ENCODE results near the gene INSC. TPM values are rescaled to one million over a fixed set of nuclear protein-coding genes. Genes with fewer than 3 reads are reported as not detected.

INSC gene
- total and polyA plus RNA-seq, 4 experiments from 2014 or later: 0.35 TPM; not detected in 3

DNA sequence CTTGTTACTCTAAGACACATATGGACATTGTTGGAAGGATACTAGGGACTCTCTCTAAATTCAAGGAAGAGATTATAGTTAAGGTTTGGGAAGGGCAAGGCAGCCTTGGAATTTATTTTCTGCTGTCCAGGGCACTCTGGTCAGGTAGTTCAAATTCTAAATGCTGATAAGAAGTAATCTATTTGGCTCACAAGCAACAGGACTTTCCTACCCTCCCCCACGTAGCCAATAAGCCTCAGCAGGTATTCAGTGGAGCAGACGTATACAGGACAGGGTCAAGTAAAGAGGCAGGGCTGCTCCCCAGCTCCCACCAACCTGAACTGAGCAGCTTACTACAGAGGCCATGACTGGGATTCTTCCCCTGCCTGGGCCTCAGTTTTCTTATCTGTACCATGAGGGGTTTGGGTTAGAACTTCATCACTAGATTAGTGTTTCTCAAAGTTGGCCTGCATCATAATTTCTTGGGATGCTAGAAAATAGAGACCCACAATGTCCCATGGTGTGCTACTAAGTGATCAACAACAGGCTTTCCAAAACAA is 6.1 kb upstream of the INSC start:
- CTCF ChIA-PET (ENCODE audit: partially characterized antibody): no interaction called here
- no peaks in the 10 kb centered on the region for H3K4me1 ChIP-seq (ENCODE audit: insufficient read depth, low read length)
- intact Hi-C loops (cut with micrococcal nuclease): loop anchor here (10.0 kb wide), 1 partner anchor 1496 kb away; no protein-coding TSS in a partner anchor

DNA sequence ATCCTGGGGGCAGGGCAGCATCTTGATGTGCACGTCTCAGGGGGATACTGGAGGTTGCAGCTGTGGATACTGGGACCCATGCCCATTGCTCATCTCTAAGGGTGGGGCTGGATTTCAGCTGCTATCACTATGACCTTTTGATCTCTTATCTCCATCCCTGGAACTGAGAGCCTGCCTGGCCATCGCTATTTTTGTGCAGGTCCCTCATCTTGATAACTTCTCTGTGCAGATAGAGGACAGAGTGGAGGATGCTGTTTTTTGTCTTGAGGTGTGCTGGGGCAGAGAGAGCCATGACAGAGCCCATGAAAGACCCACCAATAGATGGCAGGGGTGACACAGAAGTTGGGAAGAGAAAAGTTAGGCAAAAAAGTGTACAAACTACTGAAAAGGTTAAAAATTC is 5.1 kb upstream of the INSC start:
- H3K36me3 Mint-ChIP-seq: no peaks in the 10 kb centered on the region
- no peak overlapping the region for H3K4me3 Mint-ChIP-seq
- intact Hi-C loops (cut with micrococcal nuclease): loop anchor here (10.0 kb wide), 1 partner anchor 1495 kb away; no protein-coding TSS in a partner anchor
- H3K4me3 ChIP-seq (ENCODE audit: low read length in 2 of 2): no peak overlapping the region
- no peaks in the 10 kb centered on the region for H3K36me3 ChIP-seq (ENCODE audit: insufficient read depth, low read length)
- H3K27me3 ChIP-seq (ENCODE audit: insufficient read depth, low read length): no peaks in the 10 kb centered on the region
- peaks cover 0 to 10% (median 6%) of the 10 kb centered on the region in 4 donors for H3K4me1 Mint-ChIP-seq
- no peaks in the 10 kb centered on the region for H3K9me3 ChIP-seq (ENCODE audit: control insufficient read depth in 1 of 2, low read length in 2 of 2)
- H3K27ac ChIP-seq (ENCODE audit: low read depth, low read length): no peak overlapping the region
- ChIA-PET POLR2A (ENCODE audit: partially characterized antibody) (no interaction called here), CTCF (ENCODE audit: partially characterized antibody) (interaction anchor here (1.0 to 3.7 kb wide), 2 partner anchors 8 to 10 kb away, joined by 4 to 20 read pairs; no protein-coding TSS in a partner anchor)
- no peak overlapping the region for H3K27ac Mint-ChIP-seq
- H3K9me3 Mint-ChIP-seq: peaks cover 0 to 3% (median 0%) of the 10 kb centered on the region in 8 donors
- no peaks in the 10 kb centered on the region for H3K4me1 ChIP-seq (ENCODE audit: insufficient read depth, low read length)
- DNase-seq: no peak
- H3K27me3 Mint-ChIP-seq: peaks cover 5 to 8% of the 10 kb centered on the region in 2 donors

More for the DNA sequence above, 6.1 kb upstream of the INSC start:
- DNase-seq: no peak
- H3K27ac ChIP-seq (ENCODE audit: low read depth, low read length): no peak overlapping the region
- H3K9me3 Mint-ChIP-seq: peaks cover 0 to 6% (median under 1%) of the 10 kb centered on the region in 8 donors
- POLR2A ChIA-PET (ENCODE audit: partially characterized antibody): no interaction called here
- H3K4me1 Mint-ChIP-seq: peaks cover 0 to 6% (median 3%) of the 10 kb centered on the region in 4 donors
- H3K4me3 Mint-ChIP-seq: no peak overlapping the region
- no peaks in the 10 kb centered on the region for H3K36me3 ChIP-seq (ENCODE audit: insufficient read depth, low read length)
- H3K9me3 ChIP-seq (ENCODE audit: control insufficient read depth in 1 of 2, low read length in 2 of 2): no peaks in the 10 kb centered on the region
- no peaks in the 10 kb centered on the region for H3K36me3 Mint-ChIP-seq
- no peaks in the 10 kb centered on the region for H3K27me3 ChIP-seq (ENCODE audit: insufficient read depth, low read length)
- H3K4me3 ChIP-seq (ENCODE audit: low read length in 2 of 2): no peak overlapping the region
- peaks cover under 1 to 6% of the 10 kb centered on the region in 2 donors for H3K27me3 Mint-ChIP-seq
- H3K27ac Mint-ChIP-seq: no peak overlapping the region

- Mint-ChIP-seq H3K36me3 (no peaks in the 10 kb centered on the region), H3K4me3 (no peak overlapping the region), H3K27ac (no peak overlapping the region), H3K4me1 (peaks cover 4 to 14% (median 7%) of the 10 kb centered on the region in 4 donors), H3K9me3 (no peaks in the 10 kb centered on the region), H3K27me3 (peaks cover 13 to 18% of the 10 kb centered on the region in 2 donors)
- H3K4me1 ChIP-seq (ENCODE audit: insufficient read depth, low read length): no peaks in the 10 kb centered on the region
- intact Hi-C loops (cut with micrococcal nuclease): no loop called here
- H3K27me3 ChIP-seq (ENCODE audit: insufficient read depth, low read length): peaks cover 5% of the 10 kb centered on the region
- ChIA-PET CTCF (ENCODE audit: partially characterized antibody) (interaction anchor here (0.8 to 3.7 kb wide), 3 partner anchors 9 to 17 kb away, joined by 3 to 20 read pairs (median 5); no protein-coding TSS in a partner anchor), POLR2A (ENCODE audit: partially characterized antibody) (no interaction called here)
- H3K4me3 ChIP-seq (ENCODE audit: low read length in 2 of 2): no peak overlapping the region
- H3K27ac ChIP-seq (ENCODE audit: low read depth, low read length): no peak overlapping the region
- no peaks in the 10 kb centered on the region for H3K36me3 ChIP-seq (ENCODE audit: insufficient read depth, low read length)
- DNase-seq: no peak
- no peaks in the 10 kb centered on the region for H3K9me3 ChIP-seq (ENCODE audit: control insufficient read depth in 1 of 2, low read length in 2 of 2)
These were observed 3.5 kb upstream of the INSC start for GRCh38 chr11:15111215-15111614.

GRCh38 chr11:15112131-15112541 is 2.6 kb upstream of the INSC start:
- Mint-ChIP-seq H3K4me3 (no peak overlapping the region), H3K9me3 (no peaks in the 10 kb centered on the region), H3K4me1 (peaks cover 4 to 14% (median 7%) of the 10 kb centered on the region in 4 donors), H3K36me3 (no peaks in the 10 kb centered on the region), H3K27ac (no peak overlapping the region), H3K27me3 (peaks cover 17 to 24% of the 10 kb centered on the region in 2 donors)
- Histone ChIP-seq H3K36me3 (ENCODE audit: insufficient read depth, low read length) (no peaks in the 10 kb centered on the region), H3K9me3 (ENCODE audit: control insufficient read depth in 1 of 2, low read length in 2 of 2) (no peaks in the 10 kb centered on the region), H3K27ac (ENCODE audit: low read depth, low read length) (no peak overlapping the region), H3K4me3 (ENCODE audit: low read length in 2 of 2) (no peak overlapping the region), H3K27me3 (ENCODE audit: insufficient read depth, low read length) (peaks cover 6% of the 10 kb centered on the region), H3K4me1 (ENCODE audit: insufficient read depth, low read length) (no peaks in the 10 kb centered on the region)
- ChIA-PET POLR2A (ENCODE audit: partially characterized antibody) (no interaction called here), CTCF (ENCODE audit: partially characterized antibody) (interaction anchor here (1.4 to 3.7 kb wide), 2 partner anchors 9 to 13 kb away, joined by 5 to 20 read pairs; no protein-coding TSS in a partner anchor)
- intact Hi-C loops (cut with micrococcal nuclease): no loop called here
- DNase-seq: no peak

- Mint-ChIP-seq H3K9me3 (no peaks in the 10 kb centered on the region), H3K4me1 (peaks cover 4 to 14% (median 7%) of the 10 kb centered on the region in 4 donors), H3K27me3 (peaks cover 17 to 31% of the 10 kb centered on the region in 2 donors), H3K27ac (no peak overlapping the region), H3K36me3 (no peaks in the 10 kb centered on the region), H3K4me3 (peak overlapping the region in 2 of 8 donors; percentile 1 to 6)
- CTCF ChIA-PET (ENCODE audit: partially characterized antibody): interaction anchor here (0.6 to 1.3 kb wide), 3 partner anchors 8 to 385 kb away, joined by 3 to 4 read pairs (median 3); no protein-coding TSS in a partner anchor
- Histone ChIP-seq H3K27me3 (ENCODE audit: insufficient read depth, low read length) (peaks cover 6% of the 10 kb centered on the region), H3K36me3 (ENCODE audit: insufficient read depth, low read length) (no peaks in the 10 kb centered on the region), H3K4me1 (ENCODE audit: insufficient read depth, low read length) (no peaks in the 10 kb centered on the region), H3K4me3 (ENCODE audit: low read length in 2 of 2) (no peak overlapping the region), H3K9me3 (ENCODE audit: control insufficient read depth in 1 of 2, low read length in 2 of 2) (no peaks in the 10 kb centered on the region), H3K27ac (ENCODE audit: low read depth, low read length) (no peak overlapping the region)
- intact Hi-C loops (cut with micrococcal nuclease): no loop called here
- no peak for DNase-seq
- POLR2A ChIA-PET (ENCODE audit: partially characterized antibody): no interaction called here
These were observed 1.3 kb upstream of the INSC start for GRCh38 chr11:15113381-15113780.

DNA sequence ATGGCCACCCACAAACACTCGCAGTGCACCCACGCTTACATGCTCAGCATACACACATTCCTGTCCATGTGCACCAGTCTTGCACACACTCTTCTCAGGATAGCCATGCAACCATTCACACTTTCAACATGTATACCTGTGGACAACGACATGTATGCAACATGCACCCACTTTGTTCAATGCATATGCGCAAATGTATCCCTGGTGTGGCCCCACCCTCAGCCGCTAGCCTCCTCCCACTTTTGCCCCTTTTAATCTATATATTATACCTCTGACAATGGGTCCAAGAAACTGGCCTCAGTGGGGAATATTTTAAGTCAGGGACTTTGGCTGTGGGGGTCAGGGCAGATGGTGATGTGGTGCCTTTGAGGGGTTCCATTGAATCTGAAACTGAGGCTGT is 963 bp downstream of the INSC start:
- intact Hi-C loops (cut with micrococcal nuclease): no loop called here
- ChIA-PET POLR2A (ENCODE audit: partially characterized antibody) (no interaction called here), CTCF (ENCODE audit: partially characterized antibody) (interaction anchor here (1.2 to 1.6 kb wide), 2 partner anchors 14 to 16 kb away, joined by 3 to 4 read pairs; no protein-coding TSS in a partner anchor)
- no peak overlapping the region for H3K27ac Mint-ChIP-seq
- peaks cover 4 to 14% (median 7%) of the 10 kb centered on the region in 4 donors for H3K4me1 Mint-ChIP-seq
- no peak overlapping the region for H3K4me3 ChIP-seq (ENCODE audit: low read length in 2 of 2)
- no peak overlapping the region for H3K4me3 Mint-ChIP-seq
- H3K36me3 ChIP-seq (ENCODE audit: insufficient read depth, low read length): no peaks in the 10 kb centered on the region
- H3K36me3 Mint-ChIP-seq: no peaks in the 10 kb centered on the region
- peaks cover 22 to 40% of the 10 kb centered on the region in 2 donors for H3K27me3 Mint-ChIP-seq
- H3K9me3 ChIP-seq (ENCODE audit: control insufficient read depth in 1 of 2, low read length in 2 of 2): no peaks in the 10 kb centered on the region
- no peak for DNase-seq
- H3K27me3 ChIP-seq (ENCODE audit: insufficient read depth, low read length): peaks cover 6% of the 10 kb centered on the region
- no peaks in the 10 kb centered on the region for H3K9me3 Mint-ChIP-seq
- no peaks in the 10 kb centered on the region for H3K4me1 ChIP-seq (ENCODE audit: insufficient read depth, low read length)
- H3K27ac ChIP-seq (ENCODE audit: low read depth, low read length): no peak overlapping the region

DNA sequence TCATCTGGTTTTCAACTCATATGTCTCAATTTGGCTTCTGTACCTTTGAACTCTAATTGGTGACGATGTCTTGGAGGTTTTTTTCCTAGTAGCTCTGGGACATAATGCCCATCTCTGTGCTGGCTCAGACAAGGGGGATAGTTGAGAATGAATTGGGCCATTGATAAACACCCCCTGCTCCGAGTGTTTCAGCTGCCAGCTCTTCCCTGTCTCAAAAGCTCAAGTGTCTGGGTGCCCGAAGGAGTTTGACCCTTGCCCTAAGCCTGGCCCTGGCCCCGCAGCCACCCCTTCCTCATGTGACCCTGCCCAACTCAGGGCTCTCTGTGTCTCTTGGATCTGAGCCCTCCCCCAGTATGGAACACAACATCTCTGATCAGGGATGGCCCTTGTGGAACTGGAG is 3.0 kb downstream of the INSC start:
- no peak overlapping the region for H3K4me3 ChIP-seq (ENCODE audit: low read length in 2 of 2)
- H3K9me3 ChIP-seq (ENCODE audit: control insufficient read depth in 1 of 2, low read length in 2 of 2): no peaks in the 10 kb centered on the region
- peaks cover 4 to 14% (median 7%) of the 10 kb centered on the region in 4 donors for H3K4me1 Mint-ChIP-seq
- no peaks in the 10 kb centered on the region for H3K4me1 ChIP-seq (ENCODE audit: insufficient read depth, low read length)
- ChIA-PET CTCF (ENCODE audit: partially characterized antibody) (no interaction called here), POLR2A (ENCODE audit: partially characterized antibody) (no interaction called here)
- H3K36me3 Mint-ChIP-seq: no peaks in the 10 kb centered on the region
- no peaks in the 10 kb centered on the region for H3K36me3 ChIP-seq (ENCODE audit: insufficient read depth, low read length)
- H3K27ac ChIP-seq (ENCODE audit: low read depth, low read length): no peak overlapping the region
- no peak overlapping the region for H3K4me3 Mint-ChIP-seq
- H3K27ac Mint-ChIP-seq: no peak overlapping the region
- H3K9me3 Mint-ChIP-seq: no peaks in the 10 kb centered on the region
- DNase-seq: no peak
- peaks cover 27 to 43% of the 10 kb centered on the region in 2 donors for H3K27me3 Mint-ChIP-seq
- peaks cover 6% of the 10 kb centered on the region for H3K27me3 ChIP-seq (ENCODE audit: insufficient read depth, low read length)
- intact Hi-C loops (cut with micrococcal nuclease): no loop called here

Data from CD4-positive, alpha-beta memory T cell (primary cell).